ENCODE measurements around the gene BSDC1. TPM values are rescaled to one million over a fixed set of nuclear protein-coding genes. Genes with fewer than 3 reads are reported as not detected.

The BSDC1 gene
- polyA plus RNA-seq, 1 experiment, result 45.3 TPM

DNA sequence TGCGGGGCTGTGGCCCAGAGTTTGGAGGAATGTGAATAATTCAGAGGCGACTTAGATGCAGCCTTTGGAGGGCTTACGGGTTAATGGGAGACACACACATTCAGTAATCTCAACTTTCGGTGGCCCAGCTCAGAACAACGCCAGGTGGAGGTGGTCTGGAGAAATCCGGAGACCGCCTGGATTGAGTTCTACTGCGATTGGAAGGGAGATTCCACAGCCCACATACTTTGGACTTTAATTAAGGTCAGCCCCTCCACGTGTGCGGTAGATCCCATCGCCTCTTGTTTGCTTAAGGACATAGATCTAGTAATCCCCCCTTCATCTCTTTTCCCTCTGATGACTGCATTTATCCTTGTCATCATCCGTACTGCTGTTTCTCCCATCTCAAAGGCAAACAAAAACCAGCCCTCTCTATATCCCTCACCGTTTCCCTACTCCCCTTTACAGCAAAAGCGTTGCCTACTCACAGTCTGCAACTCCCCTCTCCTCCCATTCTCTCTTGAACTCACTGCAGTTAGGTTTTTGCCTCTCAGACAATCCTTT is 720 bp upstream of the BSDC1 start:
- ChIA-PET POLR2A (interaction anchor here (0.6 to 2.3 kb wide), 15 partner anchors 14 to 750 kb away, joined by 3 to 27 read pairs (median 3); partner anchors contain the start of genes CCDC28B, MARCKSL1, PEF1 and RBBP4), CTCF (interaction anchor here (0.7 to 1.4 kb wide), 3 partner anchors 60 to 180 kb away, joined by 3 to 8 read pairs (median 3); no protein-coding TSS in a partner anchor)
- TF ChIP-seq, protein P1, sequence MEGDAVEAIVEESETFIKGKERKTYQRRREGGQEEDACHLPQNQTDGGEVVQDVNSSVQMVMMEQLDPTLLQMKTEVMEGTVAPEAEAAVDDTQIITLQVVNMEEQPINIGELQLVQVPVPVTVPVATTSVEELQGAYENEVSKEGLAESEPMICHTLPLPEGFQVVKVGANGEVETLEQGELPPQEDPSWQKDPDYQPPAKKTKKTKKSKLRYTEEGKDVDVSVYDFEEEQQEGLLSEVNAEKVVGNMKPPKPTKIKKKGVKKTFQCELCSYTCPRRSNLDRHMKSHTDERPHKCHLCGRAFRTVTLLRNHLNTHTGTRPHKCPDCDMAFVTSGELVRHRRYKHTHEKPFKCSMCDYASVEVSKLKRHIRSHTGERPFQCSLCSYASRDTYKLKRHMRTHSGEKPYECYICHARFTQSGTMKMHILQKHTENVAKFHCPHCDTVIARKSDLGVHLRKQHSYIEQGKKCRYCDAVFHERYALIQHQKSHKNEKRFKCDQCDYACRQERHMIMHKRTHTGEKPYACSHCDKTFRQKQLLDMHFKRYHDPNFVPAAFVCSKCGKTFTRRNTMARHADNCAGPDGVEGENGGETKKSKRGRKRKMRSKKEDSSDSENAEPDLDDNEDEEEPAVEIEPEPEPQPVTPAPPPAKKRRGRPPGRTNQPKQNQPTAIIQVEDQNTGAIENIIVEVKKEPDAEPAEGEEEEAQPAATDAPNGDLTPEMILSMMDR (IDR thresholded peaks at IDR 0.05; ENCODE audit: low read depth, low read length), result no peak
- Histone ChIP-seq H3K27ac (ENCODE audit: low read depth, low read length) (peak overlapping the region; percentile 99), H3K4me3 (ENCODE audit: low read depth, low read length) (peak overlapping the region; percentile 90), H3K27me3 (ENCODE audit: control insufficient read depth, insufficient read depth, low read length) (no peaks in the 10 kb centered on the region), H3K9me3 (ENCODE audit: control insufficient read depth, insufficient read depth, low read length) (no peaks in the 10 kb centered on the region; the same call in 1 of the 2 replicates)
- DNase-seq (ENCODE audit: low read depth, low spot score), result no peak

DNA sequence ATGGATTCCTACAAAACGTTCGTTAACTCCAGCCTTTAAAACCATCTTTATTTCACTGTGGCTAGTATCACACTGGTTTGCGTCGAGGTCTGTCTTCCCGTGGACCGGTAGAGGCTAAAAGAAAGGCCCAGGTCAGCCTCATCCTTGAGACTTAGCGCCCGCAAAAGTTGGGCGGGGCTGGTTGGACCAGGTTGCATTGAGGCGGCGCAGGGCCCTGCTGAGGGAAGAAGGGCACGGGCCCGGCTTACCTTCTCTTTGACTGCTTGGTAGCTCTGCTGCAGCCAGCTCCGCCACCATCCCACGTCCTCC is 455 bp downstream of the BSDC1 start:
- ChIA-PET CTCF (interaction anchor here (0.6 to 1.4 kb wide), 2 partner anchors 43 to 178 kb away, joined by 3 read pairs; no protein-coding TSS in a partner anchor), POLR2A (interaction anchor here (0.8 to 2.3 kb wide), 7 partner anchors 15 to 749 kb away, joined by 3 to 27 read pairs (median 3); partner anchors contain the start of genes IQCC, MARCKSL1, PEF1 and RBBP4)
- Histone ChIP-seq H3K27me3 (ENCODE audit: control insufficient read depth, insufficient read depth, low read length) (no peaks in the 10 kb centered on the region), H3K9me3 (ENCODE audit: control insufficient read depth, insufficient read depth, low read length) (no peaks in the 10 kb centered on the region; the same call in 1 of the 2 replicates), H3K4me3 (ENCODE audit: low read depth, low read length) (peak overlapping the region; percentile 90), H3K27ac (ENCODE audit: low read depth, low read length) (peak overlapping the region; percentile 99)
- no peak for DNase-seq (ENCODE audit: low read depth, low spot score)
- TF ChIP-seq, protein P1 (IDR thresholded peaks at IDR 0.05; ENCODE audit: low read depth, low read length), result no peak

DNA sequence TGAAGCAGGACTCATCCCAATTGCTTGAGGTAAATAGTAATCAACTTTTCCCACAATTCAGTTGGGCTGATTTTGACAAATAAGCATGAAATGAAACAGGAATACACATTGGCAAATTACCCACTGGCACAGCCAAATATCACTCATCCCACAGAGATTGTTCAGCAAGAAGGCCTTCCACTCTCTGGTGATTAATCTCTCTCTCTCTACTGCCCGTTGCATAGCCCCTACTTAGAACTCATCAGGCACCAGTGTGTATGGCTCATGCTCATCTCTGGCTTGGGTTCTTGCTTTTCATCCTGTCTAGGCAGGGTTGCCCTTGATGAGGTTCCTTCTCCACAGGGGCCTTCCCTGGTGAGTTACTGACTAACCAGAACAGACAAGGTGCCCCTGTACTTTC is 1.1 kb downstream of the BSDC1 start:
- DNase-seq (ENCODE audit: low read depth, low spot score), result no peak
- CTCF ChIA-PET, result interaction anchor here (0.6 to 1.4 kb wide), 2 partner anchors 178 to 616 kb away, joined by 3 to 5 read pairs; no protein-coding TSS in a partner anchor

DNA sequence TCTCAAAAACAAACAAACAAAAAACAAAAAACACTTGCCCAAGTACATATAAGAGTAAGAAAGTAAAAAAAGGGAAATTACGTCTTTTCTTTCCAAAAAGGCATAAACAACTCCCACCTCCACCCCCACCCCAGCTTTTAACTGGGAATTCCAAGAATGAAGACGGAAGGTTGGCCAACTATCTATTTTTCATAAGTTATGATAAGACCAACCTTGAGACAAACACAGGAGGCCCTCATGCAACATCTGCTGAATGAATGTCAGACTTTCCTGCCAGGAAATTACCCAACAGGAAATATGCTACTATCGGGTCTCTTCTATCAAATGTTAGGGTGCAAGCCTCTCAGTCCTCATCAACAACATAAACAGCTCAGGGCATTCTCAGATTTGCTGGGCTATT is 1.9 kb downstream of the BSDC1 start:
- no peak overlapping the region for H3K27ac ChIP-seq (ENCODE audit: low read depth, low read length)
- no peak for DNase-seq (ENCODE audit: low read depth, low spot score)
- TF ChIP-seq, protein P1 (IDR thresholded peaks at IDR 0.05; ENCODE audit: low read depth, low read length), result no peak
- ChIA-PET POLR2A (no interaction called here), CTCF (interaction anchor here (1.1 kb wide), 1 partner anchor 8 kb away, joined by 3 read pairs; no protein-coding TSS in a partner anchor)
- no peaks in the 10 kb centered on the region for H3K27me3 ChIP-seq (ENCODE audit: control insufficient read depth, insufficient read depth, low read length)
- H3K4me3 ChIP-seq (ENCODE audit: low read depth, low read length), result no peak overlapping the region
- H3K9me3 ChIP-seq (ENCODE audit: control insufficient read depth, insufficient read depth, low read length), result no peaks in the 10 kb centered on the region; the same call in 1 of the 2 replicates

More for the DNA sequence above, 1.1 kb downstream of the BSDC1 start:
- no peaks in the 10 kb centered on the region; the same call in 1 of the 2 replicates for H3K9me3 ChIP-seq (ENCODE audit: control insufficient read depth, insufficient read depth, low read length)
- TF ChIP-seq, protein P1 (IDR thresholded peaks at IDR 0.05; ENCODE audit: low read depth, low read length), result no peak
- POLR2A ChIA-PET, result no interaction called here
- H3K27ac ChIP-seq (ENCODE audit: low read depth, low read length), result no peak overlapping the region
- H3K27me3 ChIP-seq (ENCODE audit: control insufficient read depth, insufficient read depth, low read length), result no peaks in the 10 kb centered on the region
- peak overlapping the region; percentile 90 for H3K4me3 ChIP-seq (ENCODE audit: low read depth, low read length)

Data from AG04450 (cell line).